ENCODE data around the gene TMEM234.

Gene TMEM234

GRCh38 chr1:32182060-32182459, 40.1 kb downstream of the TMEM234 start:
- no peak overlapping the region for H3K4me3 ChIP-seq (ENCODE audit: low read depth, low read length)
- DNase-seq (ENCODE audit: low read depth) = no peak
- no peak for TF ChIP-seq CTCF (IDR thresholded peaks at IDR 0.05; ENCODE audit: control insufficient read depth, extremely low read depth, insufficient read depth)

- TF ChIP-seq CTCF (IDR thresholded peaks at IDR 0.05; ENCODE audit: control insufficient read depth, extremely low read depth, insufficient read depth) = no peak
- no peak overlapping the region for H3K4me3 ChIP-seq (ENCODE audit: low read depth, low read length)
- no peak for DNase-seq (ENCODE audit: low read depth)
These were observed 40.6 kb downstream of the TMEM234 start for GRCh38 chr1:32181563-32181962.

DNA sequence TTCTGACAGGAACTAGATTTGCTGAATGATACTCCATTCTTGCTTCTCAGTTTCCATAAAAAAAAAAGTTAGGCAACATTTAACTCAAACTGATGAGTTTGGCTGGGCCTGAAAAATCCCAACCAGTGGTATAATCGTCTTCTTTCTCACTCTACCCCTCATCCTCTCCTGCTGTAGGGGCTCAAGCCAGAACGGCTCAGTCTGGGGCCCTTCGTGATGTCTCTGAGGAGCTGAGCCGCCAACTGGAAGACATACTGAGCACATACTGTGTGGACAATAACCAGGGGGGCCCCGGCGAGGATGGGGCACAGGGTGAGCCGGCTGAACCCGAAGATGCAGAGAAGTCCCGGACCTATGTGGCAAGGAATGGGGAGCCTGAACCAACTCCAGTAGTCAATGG, 41.1 kb downstream of the TMEM234 start:
- no peak for DNase-seq (ENCODE audit: low read depth)
- no peak for TF ChIP-seq CTCF (IDR thresholded peaks at IDR 0.05; ENCODE audit: control insufficient read depth, extremely low read depth, insufficient read depth)
- H3K4me3 ChIP-seq (ENCODE audit: low read depth, low read length) = peak overlapping the region; percentile 71

DNA sequence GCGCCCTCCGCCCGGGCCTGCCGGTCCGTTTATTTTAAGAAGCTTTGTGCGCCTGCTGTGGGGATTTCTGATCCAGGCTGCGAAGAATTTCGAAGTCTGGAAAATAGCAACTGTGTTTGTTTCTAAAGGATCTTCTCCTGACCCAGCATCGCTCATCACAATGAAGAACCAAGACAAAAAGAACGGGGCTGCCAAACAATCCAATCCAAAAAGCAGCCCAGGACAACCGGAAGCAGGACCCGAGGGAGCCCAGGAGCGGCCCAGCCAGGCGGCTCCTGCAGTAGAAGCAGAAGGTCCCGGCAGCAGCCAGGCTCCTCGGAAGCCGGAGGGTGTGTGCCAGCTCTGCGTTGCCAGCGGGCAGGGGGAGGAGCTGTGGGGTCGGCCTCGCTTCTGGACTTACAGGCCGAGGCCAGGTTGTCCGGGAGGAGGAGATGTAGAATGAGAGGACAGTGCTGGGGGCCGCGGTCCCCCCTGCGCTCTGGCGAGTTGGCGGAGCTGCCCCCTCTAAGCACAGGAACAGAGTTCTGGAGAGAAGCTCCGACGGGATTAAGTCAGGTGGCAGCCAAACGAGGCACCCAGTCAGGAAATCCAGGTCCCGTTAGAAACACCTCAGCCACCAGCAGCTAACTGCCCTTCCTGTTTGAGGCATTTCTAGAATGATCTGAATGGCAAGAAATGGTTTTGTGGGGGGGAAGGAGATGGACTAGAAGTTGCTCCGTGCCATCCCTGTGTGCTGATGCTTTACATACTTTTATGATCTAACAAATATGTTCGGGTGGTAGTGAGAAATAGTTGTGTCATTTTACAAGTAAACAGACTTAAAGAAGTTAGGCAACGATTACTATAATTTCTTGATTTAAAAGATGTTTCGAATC, 41.7 kb downstream of the TMEM234 start:
- no peak for TF ChIP-seq CTCF (IDR thresholded peaks at IDR 0.05; ENCODE audit: control insufficient read depth, extremely low read depth, insufficient read depth)
- no peak for DNase-seq (ENCODE audit: low read depth)
- H3K4me3 ChIP-seq (ENCODE audit: low read depth, low read length) = peak overlapping the region; percentile 71

- DNase-seq (ENCODE audit: low read depth) = peak; percentile 59
- TF ChIP-seq CTCF (IDR thresholded peaks at IDR 0.05; ENCODE audit: control insufficient read depth, extremely low read depth, insufficient read depth) = no peak
- peak within 1 kb of the TSS; percentile 71 for H3K4me3 ChIP-seq (ENCODE audit: low read depth, low read length)
These were observed 42.5 kb downstream of the TMEM234 start, which contains the start of gene TXLNA for GRCh38 chr1:32179443-32180185. TXLNA (plus strand) TSS chr1:32179675; CDS start chr1:32180346, 671 bp downstream.

- DNase-seq (ENCODE audit: low read depth) = no peak
- H3K4me3 ChIP-seq (ENCODE audit: low read depth, low read length) = peak overlapping the region; percentile 71
- no peak for TF ChIP-seq CTCF (IDR thresholded peaks at IDR 0.05; ENCODE audit: control insufficient read depth, extremely low read depth, insufficient read depth)
These were observed 43.0 kb downstream of the TMEM234 start for GRCh38 chr1:32179193-32179442.
